ENCODE results near the gene KRTAP4-11.

The KRTAP4-11 gene

DNA sequence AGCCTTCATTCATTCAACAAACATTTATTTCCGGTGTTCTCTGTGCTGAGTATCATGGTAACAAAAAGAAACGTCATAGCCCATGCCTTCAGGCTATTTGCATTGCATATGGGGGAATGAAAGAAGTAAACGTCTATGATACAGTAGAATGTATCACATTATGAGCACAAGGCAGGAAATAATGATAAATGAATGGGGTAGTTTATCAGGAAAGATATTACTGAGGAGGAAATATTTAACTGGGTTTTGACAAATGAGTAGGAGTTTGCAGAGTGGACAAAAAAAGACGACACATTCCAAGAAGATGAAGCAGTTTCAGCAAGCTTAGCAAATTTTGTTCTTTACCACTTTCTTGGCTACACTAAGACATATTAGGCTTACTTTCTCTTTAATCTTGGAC, 35.5 kb downstream of the KRTAP4-11 start:
- no peaks in the 10 kb centered on the region for H3K79me2 ChIP-seq (ENCODE audit: low read length)
- no peak for TF ChIP-seq CTCF (IDR thresholded peaks at IDR 0.05; ENCODE audit: low read depth, low read length)
- TF ChIP-seq EZH2phosphoT487 (IDR thresholded peaks at IDR 0.05; ENCODE audit: low read depth): no peak
- no peaks in the 10 kb centered on the region for H3K9me3 ChIP-seq (ENCODE audit: insufficient read depth, low read length)
- no peak overlapping the region for H3K27ac ChIP-seq (ENCODE audit: low read length)
- H3K4me3 ChIP-seq (ENCODE audit: low read length): no peak overlapping the region
- H3K9ac ChIP-seq (ENCODE audit: low read length): no peak overlapping the region
- no peaks in the 10 kb centered on the region for H4K20me1 ChIP-seq (ENCODE audit: insufficient read depth, low read length)
- H3K36me3 ChIP-seq (replicated peaks; ENCODE audit: low read depth, low read length): no peaks in the 10 kb centered on the region
- no peak overlapping the region for H2AFZ ChIP-seq (ENCODE audit: low read depth, low read length)
- H3K4me2 ChIP-seq (ENCODE audit: low read length): no peak overlapping the region
- peaks cover 4% of the 10 kb centered on the region for H3K27me3 ChIP-seq (ENCODE audit: low read depth, low read length)
- no peaks in the 10 kb centered on the region for H3K4me1 ChIP-seq (ENCODE audit: low read length)

GRCh38 chr17:41076788-41077187, 41.4 kb downstream of the KRTAP4-11 start:
- no peak for TF ChIP-seq EZH2phosphoT487 (IDR thresholded peaks at IDR 0.05; ENCODE audit: low read depth)
- no peak overlapping the region for H2AFZ ChIP-seq (ENCODE audit: low read depth, low read length)
- no peaks in the 10 kb centered on the region for H4K20me1 ChIP-seq (ENCODE audit: insufficient read depth, low read length)
- no peak overlapping the region for H3K9ac ChIP-seq (ENCODE audit: low read length)
- no peak overlapping the region for H3K4me3 ChIP-seq (ENCODE audit: low read length)
- H3K27ac ChIP-seq (ENCODE audit: low read length): no peak overlapping the region
- peaks cover 18% of the 10 kb centered on the region for H3K27me3 ChIP-seq (ENCODE audit: low read depth, low read length)
- H3K9me3 ChIP-seq (ENCODE audit: insufficient read depth, low read length): no peaks in the 10 kb centered on the region
- H3K36me3 ChIP-seq (replicated peaks; ENCODE audit: low read depth, low read length): no peaks in the 10 kb centered on the region
- no peaks in the 10 kb centered on the region for H3K4me1 ChIP-seq (ENCODE audit: low read length)
- H3K4me2 ChIP-seq (ENCODE audit: low read length): no peak overlapping the region
- H3K79me2 ChIP-seq (ENCODE audit: low read length): no peaks in the 10 kb centered on the region

DNA sequence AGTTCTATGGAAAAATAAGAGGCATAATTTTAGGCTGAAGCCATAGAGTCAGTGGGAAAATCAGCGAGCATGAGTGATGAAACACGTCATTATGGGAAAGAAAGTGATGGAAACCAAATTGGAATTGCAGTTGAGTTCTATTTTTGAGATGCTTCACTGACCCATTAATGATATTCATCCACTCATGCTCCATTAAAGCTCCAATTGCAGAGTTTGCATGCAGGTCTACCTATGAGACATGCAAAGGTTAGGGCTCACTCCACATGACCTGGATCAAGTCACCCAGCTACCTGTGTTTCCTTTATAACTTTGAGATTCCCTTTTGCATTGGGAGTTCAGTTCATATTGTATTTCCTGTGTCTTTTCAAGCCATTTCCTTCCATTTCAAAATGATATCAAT, 44.5 kb downstream of the KRTAP4-11 start:
- H3K4me1 ChIP-seq (ENCODE audit: low read length): no peaks in the 10 kb centered on the region

DNA sequence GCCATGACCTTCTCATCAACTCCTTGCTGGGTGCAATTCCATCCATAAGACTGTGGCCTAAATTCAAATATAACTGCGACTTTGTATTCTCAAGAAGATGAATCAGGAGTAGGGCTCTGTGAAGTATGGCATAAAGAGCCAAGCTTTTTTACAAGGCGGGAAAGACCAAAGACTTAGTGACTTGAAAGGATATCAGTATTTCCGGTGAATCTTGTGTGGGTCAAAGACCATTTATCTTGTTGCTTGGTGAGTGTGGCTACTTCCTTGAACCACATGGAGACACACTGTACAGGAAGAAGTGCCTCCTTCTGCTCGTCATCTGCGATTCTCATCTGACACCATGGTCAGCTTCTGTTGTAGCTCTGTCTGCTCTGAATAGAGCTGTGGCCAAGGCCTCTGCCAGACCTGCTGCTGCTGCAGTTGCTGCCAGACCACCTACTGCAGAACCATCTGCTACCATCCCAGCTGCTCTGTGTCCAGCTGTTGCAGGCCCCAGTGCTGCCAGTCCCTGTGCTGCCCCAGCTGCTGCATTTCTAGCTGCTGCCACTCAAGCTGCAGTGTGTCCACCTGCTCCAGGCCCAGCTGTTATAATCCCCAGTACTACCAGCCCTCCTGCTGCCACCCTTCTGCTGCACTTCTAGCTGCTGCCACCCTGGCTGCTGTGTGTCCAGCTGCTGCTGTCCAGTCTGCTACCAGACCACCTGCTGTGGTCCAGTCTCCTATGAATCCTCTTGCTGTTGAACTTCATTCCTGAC, 46.4 kb downstream of the KRTAP4-11 start:
- Histone ChIP-seq H3K4me3 (ENCODE audit: low read length) (no peak overlapping the region), H3K9ac (ENCODE audit: low read length) (no peak overlapping the region), H4K20me1 (ENCODE audit: insufficient read depth, low read length) (no peaks in the 10 kb centered on the region), H3K4me1 (ENCODE audit: low read length) (no peaks in the 10 kb centered on the region), H3K27me3 (ENCODE audit: low read depth, low read length) (peaks cover 13% of the 10 kb centered on the region; the same call in 1 of the 2 replicates), H3K9me3 (ENCODE audit: insufficient read depth, low read length) (no peaks in the 10 kb centered on the region), H3K4me2 (ENCODE audit: low read length) (no peak overlapping the region), H3K27ac (ENCODE audit: low read length) (no peak overlapping the region), H3K79me2 (ENCODE audit: low read length) (no peaks in the 10 kb centered on the region), H3K36me3 (replicated peaks; ENCODE audit: low read depth, low read length) (no peaks in the 10 kb centered on the region), H2AFZ (ENCODE audit: low read depth, low read length) (no peak overlapping the region)
- no peak for TF ChIP-seq CTCF (IDR thresholded peaks at IDR 0.05; ENCODE audit: low read depth, low read length)
- no peak for TF ChIP-seq EZH2phosphoT487 (IDR thresholded peaks at IDR 0.05; ENCODE audit: low read depth)

More for the DNA sequence above, 44.5 kb downstream of the KRTAP4-11 start:
- Histone ChIP-seq H3K27ac (ENCODE audit: low read length) (no peak overlapping the region), H3K27me3 (ENCODE audit: low read depth, low read length) (peaks cover 13% of the 10 kb centered on the region; the same call in 1 of the 2 replicates), H3K9me3 (ENCODE audit: insufficient read depth, low read length) (no peaks in the 10 kb centered on the region), H3K4me2 (ENCODE audit: low read length) (no peak overlapping the region), H4K20me1 (ENCODE audit: insufficient read depth, low read length) (no peaks in the 10 kb centered on the region), H3K9ac (ENCODE audit: low read length) (no peak overlapping the region), H2AFZ (ENCODE audit: low read depth, low read length) (no peak overlapping the region), H3K79me2 (ENCODE audit: low read length) (no peaks in the 10 kb centered on the region), H3K4me3 (ENCODE audit: low read length) (no peak overlapping the region), H3K36me3 (replicated peaks; ENCODE audit: low read depth, low read length) (no peaks in the 10 kb centered on the region)
- TF ChIP-seq CTCF (IDR thresholded peaks at IDR 0.05; ENCODE audit: low read depth, low read length) (no peak), EZH2phosphoT487 (IDR thresholded peaks at IDR 0.05; ENCODE audit: low read depth) (no peak)
